ENCODE measurements around the gene NFIA. TPM values are rescaled to one million over a fixed set of nuclear protein-coding genes. Genes with fewer than 3 reads are reported as not detected.
"Not testable (repeated sequence)": the region's sequence is repeated elsewhere in the genome, so short reads cannot be mapped to it uniquely, and the experiment has no call there.

NFIA gene
- total and polyA plus RNA-seq, 12 donors = 15.6 to 109 (median 66.3) TPM

GRCh38 chr1:61273861-61274260 lies 191.5 kb downstream of the NFIA start:
- H3K9me3 ChIP-seq (replicated peaks in 1 of 3) = no peaks in the 10 kb centered on the region
- no peak for DNase-seq
- no peak overlapping the region for H3K4me3 ChIP-seq
- H3K27ac ChIP-seq = no peak overlapping the region
- TF ChIP-seq CTCF (IDR thresholded peaks at IDR 0.05) (no peak), POLR2A (IDR thresholded peaks at IDR 0.05) (no peak)
- no peaks in the 10 kb centered on the region for H3K27me3 ChIP-seq
- intact Hi-C loops (cut with DNase I) = no loop called here
- WGBS, 4 donors = 95 to 96% (median 96%) methylated on average over 5 of the region's 5 CpGs
- H3K4me1 ChIP-seq (replicated peaks in 1 of 2) = peaks cover 0 to 22% of the 10 kb centered on the region in 2 donors
- H3K36me3 ChIP-seq (replicated peaks in 1 of 2) = no peaks in the 10 kb centered on the region

- Histone ChIP-seq H3K36me3 (replicated peaks in 1 of 2) (no peaks in the 10 kb centered on the region), H3K27ac (peak overlapping the region in 1 of 5 donors; percentile 11), H3K9me3 (replicated peaks in 1 of 3) (no peaks in the 10 kb centered on the region), H3K4me3 (no peak overlapping the region), H3K4me1 (replicated peaks in 1 of 2) (peaks cover 0 to 17% of the 10 kb centered on the region in 2 donors), H3K27me3 (no peaks in the 10 kb centered on the region)
- no peak for DNase-seq
- intact Hi-C loops (cut with DNase I) = no loop called here
- no peak for TF ChIP-seq POLR2A (IDR thresholded peaks at IDR 0.05)
- TF ChIP-seq CTCF (IDR thresholded peaks at IDR 0.05) = no peak
- 76 to 86% (median 82%) methylated on average over 7 of the region's 7 CpGs for WGBS, 4 donors
These were observed 192.6 kb downstream of the NFIA start for GRCh38 chr1:61274939-61275338.

GRCh38 chr1:61276246-61276645 lies 193.9 kb downstream of the NFIA start:
- H3K4me1 ChIP-seq (replicated peaks in 1 of 2) = peaks cover 0 to 16% of the 10 kb centered on the region in 2 donors
- no peak for DNase-seq
- H3K9me3 ChIP-seq (replicated peaks in 1 of 3) = no peaks in the 10 kb centered on the region
- no peaks in the 10 kb centered on the region for H3K27me3 ChIP-seq
- WGBS, 4 donors = 85 to 97% (median 93%) methylated on average over 3 of the region's 3 CpGs
- no peak for TF ChIP-seq CTCF (IDR thresholded peaks at IDR 0.05)
- no peak for TF ChIP-seq POLR2A (IDR thresholded peaks at IDR 0.05)
- no peak overlapping the region for H3K4me3 ChIP-seq
- intact Hi-C loops (cut with DNase I) = no loop called here
- H3K36me3 ChIP-seq (replicated peaks in 1 of 2) = no peaks in the 10 kb centered on the region
- no peak overlapping the region for H3K27ac ChIP-seq

GRCh38 chr1:61277121-61277690 lies 194.8 kb downstream of the NFIA start:
- no peaks in the 10 kb centered on the region for H3K36me3 ChIP-seq (replicated peaks in 1 of 2)
- H3K27ac ChIP-seq = peak overlapping the region in 1 of 5 donors; percentile 13
- H3K27me3 ChIP-seq = no peaks in the 10 kb centered on the region
- intact Hi-C loops (cut with DNase I) = no loop called here
- H3K4me3 ChIP-seq = no peak overlapping the region
- no peaks in the 10 kb centered on the region for H3K9me3 ChIP-seq (replicated peaks in 1 of 3)
- no peak for DNase-seq
- 75 to 88% (median 82%) methylated on average over 7 of the region's 7 CpGs for WGBS, 4 donors
- peaks cover 0 to 11% of the 10 kb centered on the region in 2 donors for H3K4me1 ChIP-seq (replicated peaks in 1 of 2)
- TF ChIP-seq CTCF (IDR thresholded peaks at IDR 0.05) = no peak
- TF ChIP-seq POLR2A (IDR thresholded peaks at IDR 0.05) = no peak

- H3K36me3 ChIP-seq (replicated peaks in 1 of 2); H3K4me3 ChIP-seq; DNase-seq; H3K9me3 ChIP-seq (replicated peaks in 1 of 3); H3K27me3 ChIP-seq; H3K27ac ChIP-seq; intact Hi-C loops (cut with DNase I): not testable (repeated sequence)
- 84 to 94% (median 88%) methylated on average over 8 of the region's 8 CpGs for WGBS, 4 donors
- H3K4me1 ChIP-seq (replicated peaks in 1 of 2) = peaks cover 0 to 15% of the 10 kb centered on the region in 2 donors
These were observed 196.1 kb downstream of the NFIA start for GRCh38 chr1:61278503-61278902.
